ENCODE results near the gene ANO1. TPM values are rescaled to one million over a fixed set of nuclear protein-coding genes. Genes with fewer than 3 reads are reported as not detected.
"Not testable (repeated sequence)": the region's sequence is repeated elsewhere in the genome, so short reads cannot be mapped to it uniquely, and the experiment has no call there.

Gene ANO1
- total RNA-seq, 1 experiment from 2014 or later, result 10.9 TPM

DNA sequence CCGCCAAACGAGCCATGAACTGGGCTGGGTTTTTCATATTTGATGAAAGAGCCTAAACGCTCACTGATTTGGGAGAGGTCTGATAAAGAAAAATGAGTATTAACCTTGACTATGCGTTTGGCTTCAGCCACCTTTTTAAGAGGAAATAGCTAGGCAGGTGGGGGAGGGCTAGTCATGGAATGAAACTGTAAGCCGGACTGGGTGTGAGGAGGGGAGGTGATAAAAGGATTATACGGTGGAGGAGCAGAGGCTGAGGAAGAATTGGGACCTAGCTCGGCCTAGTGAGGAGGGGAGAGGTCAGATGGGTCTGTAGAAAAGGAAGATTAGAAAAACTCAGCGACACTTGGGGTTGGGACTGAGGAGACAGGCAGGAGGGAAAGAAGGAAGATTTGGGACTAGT, 140.0 kb downstream of the ANO1 start:
- WGBS (ENCODE audit: extremely low coverage, insufficient read length, low lambda C conversion rate), result no CpG with 5 or more reads among the region's 8 CpGs
- not testable (repeated sequence) for H3K4me3 Mint-ChIP-seq; H3K9ac ChIP-seq (ENCODE audit: extremely low read depth, insufficient read length, low read length); H3K14ac ChIP-seq (ENCODE audit: insufficient read depth, low read length); H3K4me1 ChIP-seq (ENCODE audit: insufficient read depth, low read length); DNase-seq; H3K23ac ChIP-seq (ENCODE audit: insufficient read length, low read depth, low read length); H2BK120ac ChIP-seq (ENCODE audit: low read depth, low read length, poor library complexity, severe bottlenecking); H4K8ac ChIP-seq (replicated peaks; ENCODE audit: insufficient read length, low read depth, low read length); H4K5ac ChIP-seq (ENCODE audit: insufficient read length, low read depth, low read length); H3K18ac ChIP-seq (ENCODE audit: insufficient read length, low read depth, low read length); H3K27me3 Mint-ChIP-seq (ENCODE audit: low read depth); H4K91ac ChIP-seq (ENCODE audit: insufficient read length, low read depth, low read length); H3T11ph ChIP-seq (ENCODE audit: low read length); H3K9me3 ChIP-seq (ENCODE audit: control insufficient read depth, low read depth, low read length); H2BK15ac ChIP-seq (ENCODE audit: low read depth, low read length); H2BK5ac ChIP-seq (ENCODE audit: insufficient read length, low read length); H3K27ac ChIP-seq (ENCODE audit: insufficient read length, low read depth, low read length); H4K20me1 ChIP-seq (ENCODE audit: control insufficient read depth, insufficient read depth, insufficient read length); H2AFZ ChIP-seq (ENCODE audit: low read length); H3K23me2 ChIP-seq (ENCODE audit: insufficient read length, low read depth, low read length, poor library complexity, severe bottlenecking); H3K27ac Mint-ChIP-seq; H2BK20ac ChIP-seq (ENCODE audit: low read depth, low read length, poor library complexity, severe bottlenecking); H2BK12ac ChIP-seq (ENCODE audit: insufficient read length, low read depth, low read length); H2AK5ac ChIP-seq (ENCODE audit: insufficient read length, low read length); H3K79me2 ChIP-seq (ENCODE audit: insufficient read depth, low read length); H3K27me3 ChIP-seq (ENCODE audit: insufficient read depth, low read length); H3K79me1 ChIP-seq (ENCODE audit: insufficient read depth, low read depth, low read length, poor library complexity, severe bottlenecking); H3K56ac ChIP-seq (ENCODE audit: insufficient read length, low read depth, low read length); H3K4ac ChIP-seq (ENCODE audit: low read depth, low read length); H3K4me2 ChIP-seq (ENCODE audit: insufficient read depth, insufficient read length, low read length)
- Mint-ChIP-seq H3K9me3 (peaks cover 17 to 22% of the 10 kb centered on the region in 2 experiments), H3K36me3 (ENCODE audit: insufficient read depth in 1 of 3, low read depth in 3 of 3) (peaks cover 0 to 13% (median 8%) of the 10 kb centered on the region in 3 experiments; a peak in 5 of 7 replicates), H3K4me1 (peaks cover 31 to 34% of the 10 kb centered on the region in 2 experiments)

Measured in H9 (cell line).